Keratinocyte (primary cell): Measurements from ENCODE around the gene CEACAM5.

ENCODE experiments used
- CTCF ChIP-seq, 3 experiments: IDR thresholded peaks in 1 of 3; conservative IDR thresholded peaks in 1 of 3; optimal IDR thresholded peaks in 1 of 3; 2 replicates in 2 of 3; 3 replicates in 1 of 3; pipeline versions ENCODE3 to v1.5.1; 2011; ENCODE audit warnings: low read length in 3 of 3, mild to moderate bottlenecking in 3 of 3, moderate library complexity in 2 of 3, control low read depth in 1 of 3, inconsistent platforms in 1 of 3; ENCODE audit not compliant: insufficient read depth in 2 of 3; ENCODE audit errors: extremely low read depth in 1 of 3
- EZH2 ChIP-seq: IDR thresholded peaks from one replicate; pipeline ENCODE4 v1.6.1; 2012; ENCODE audit warnings: inconsistent platforms, mild to moderate bottlenecking, low read length, moderate library complexity

- TF ChIP-seq CTCF (optimal IDR thresholded peaks at IDR 0.05 in 1 of 3, IDR thresholded peaks at IDR 0.05 in 1 of 3, conservative IDR thresholded peaks at IDR 0.05 in 1 of 3; ENCODE audit: extremely low read depth in 1 of 3, insufficient read depth in 2 of 3, low read length in 3 of 3): no peak
- TF ChIP-seq EZH2: no peak
These were observed 36.9 kb upstream of the CEACAM5 start for GRCh38 chr19:41671486-41671885.
